IMR-90 (cell line): Measurements from ENCODE around the gene TRMT10A. TPM values are rescaled to one million over a fixed set of nuclear protein-coding genes. Genes with fewer than 3 reads are reported as not detected.

Experiments
- ATAC-seq: fragments of 200-7000 bp; cut with Tn5 transposase; 2 replicates; pipeline ENCODE4 v1.9.1; 2020; ENCODE audit warnings: low read depth, mild to moderate bottlenecking, moderate library complexity
- BruUV-seq: library from RNA; stranded (reverse); fragments of 400-500 nt; replicated peaks from 2 replicates; lab custom pipeline; 2021; lab: Mats Ljungman, UMichigan
- CTCF ChIA-PET: fragments of 300-600 bp; formaldehyde crosslinking; extraction: SDS; loops from one replicate; lab custom pipeline; 2021; ENCODE audit warnings: antibody characterized with exemption; lab: Yijun Ruan, JAX
- POLR2A ChIA-PET: fragments of 300-600 bp; sonication (Branson Sonifier 250); formaldehyde crosslinking; loops from one replicate; lab custom pipeline; 2022; ENCODE audit warnings: antibody characterized with exemption; ENCODE audit not compliant: unreplicated experiment; lab: Charles Lee
- DNase-seq: peaks from one replicate; pipeline ENCODE4 v3.0.0; 2013
- H2AFZ ChIP-seq: replicated peaks from 2 replicates; pipeline ENCODE3; 2013; ENCODE audit warnings: low read length, mild to moderate bottlenecking; ENCODE audit not compliant: poor library complexity
- H2AK5ac ChIP-seq: 2 replicates; pipeline ENCODE4 v1.6.1; 2013; ENCODE audit warnings: low read depth, low read length, inconsistent platforms
- H2AK9ac ChIP-seq: replicated peaks from 2 replicates; pipeline ENCODE3; 2013; ENCODE audit warnings: mild to moderate bottlenecking, low read depth, low read length, moderate library complexity; ENCODE audit not compliant: poor library complexity
- H2BK120ac ChIP-seq: 2 replicates; pipeline ENCODE4 v1.6.1; 2013; ENCODE audit warnings: low read depth, low read length, inconsistent platforms
- H2BK15ac ChIP-seq: 3 replicates; pipeline ENCODE4 v1.6.1; 2013; ENCODE audit warnings: low read depth, low read length, inconsistent platforms
- H2BK20ac ChIP-seq: 2 replicates; pipeline ENCODE4 v1.6.1; 2013; ENCODE audit warnings: low read depth, mild to moderate bottlenecking, inconsistent platforms, low read length, moderate library complexity
- H2BK5ac ChIP-seq: 2 replicates; pipeline ENCODE4 v1.6.1; 2013; ENCODE audit warnings: mild to moderate bottlenecking, low read depth, low read length, inconsistent platforms; ENCODE audit not compliant: poor library complexity, severe bottlenecking
- H3K14ac ChIP-seq: replicated peaks from 2 replicates; pipeline ENCODE4 v1.6.1; 2013; ENCODE audit warnings: low read depth, low read length, inconsistent platforms
- H3K18ac ChIP-seq: 2 replicates; pipeline ENCODE4 v1.6.1; 2013; ENCODE audit warnings: low read depth, low read length, control low read depth
- H3K23ac ChIP-seq: 2 replicates; pipeline ENCODE4 v1.6.1; 2013; ENCODE audit warnings: low read depth, low read length, inconsistent platforms
- H3K27ac ChIP-seq: 2 replicates; pipeline ENCODE4 v1.5.1; 2013; ENCODE audit warnings: mild to moderate bottlenecking, control low read depth, low read length; ENCODE audit not compliant: insufficient read depth
- H3K27me3 ChIP-seq: 2 replicates; pipeline ENCODE4 v1.6.1; 2013; ENCODE audit warnings: low read length; ENCODE audit not compliant: control insufficient read depth, insufficient read depth
- H3K36me3 ChIP-seq: 2 replicates; pipeline ENCODE4 v1.6.1; 2013; ENCODE audit warnings: low read length, mixed read lengths; ENCODE audit not compliant: control insufficient read depth, insufficient read depth
- H3K4ac ChIP-seq: 2 replicates; pipeline ENCODE4 v1.6.1; 2013; ENCODE audit warnings: low read depth, low read length, inconsistent platforms
- H3K4me1 ChIP-seq: 2 replicates; pipeline ENCODE4 v1.6.1; 2013; ENCODE audit warnings: low read length, mixed read lengths; ENCODE audit not compliant: control insufficient read depth, insufficient read depth
- H3K4me2 ChIP-seq: 2 replicates; pipeline ENCODE4 v1.6.1; 2013; ENCODE audit warnings: low read depth, mild to moderate bottlenecking, control low read depth, low read length, moderate library complexity
- H3K4me3 ChIP-seq: 2 replicates; pipeline ENCODE4 v1.5.1; 2013; ENCODE audit warnings: low read depth, mild to moderate bottlenecking, control low read depth, low read length, moderate library complexity; ENCODE audit not compliant: insufficient read depth
- H3K56ac ChIP-seq: 2 replicates; pipeline ENCODE4 v1.6.1; 2013; ENCODE audit warnings: low read length, inconsistent platforms; ENCODE audit not compliant: insufficient read depth; ENCODE audit errors: extremely low read depth
- H3K79me1 ChIP-seq, 2 experiments: 2 replicates each; pipeline ENCODE4 v1.6.1; 2013; ENCODE audit warnings: low read length in 2 of 2, inconsistent platforms in 1 of 2, low read depth in 1 of 2
- H3K9ac ChIP-seq: 2 replicates; pipeline ENCODE4 v1.6.1; 2013; ENCODE audit warnings: low read depth, low read length, control low read depth
- H3K9me1 ChIP-seq: 2 replicates; pipeline ENCODE4 v1.6.1; 2013; ENCODE audit warnings: low read length, inconsistent platforms; ENCODE audit not compliant: insufficient read depth
- H3K9me3 ChIP-seq: 2 replicates; pipeline ENCODE4 v1.6.1; 2013; ENCODE audit warnings: low read length; ENCODE audit not compliant: control insufficient read depth, insufficient read depth
- H4K20me1 ChIP-seq: 2 replicates; pipeline ENCODE4 v1.6.1; 2013; ENCODE audit warnings: low read length, inconsistent platforms; ENCODE audit not compliant: insufficient read depth
- H4K5ac ChIP-seq: 2 replicates; pipeline ENCODE4 v1.6.1; 2013; ENCODE audit warnings: mild to moderate bottlenecking, low read depth, low read length, control low read depth
- H4K8ac ChIP-seq, 2 experiments: 2 replicates each; pipeline ENCODE4 v1.6.1; 2013; ENCODE audit warnings: low read depth in 2 of 2, low read length in 2 of 2, control low read depth in 1 of 2, inconsistent platforms in 1 of 2
- H4K91ac ChIP-seq: 2 replicates; pipeline ENCODE4 v1.6.1; 2013; ENCODE audit warnings: low read depth, low read length, inconsistent platforms; ENCODE audit not compliant: insufficient read depth
- BHLHE40 ChIP-seq: fragments of 150-350 bp; IDR thresholded peaks from 2 replicates; pipeline ENCODE4 v1.6.1; 2016; ENCODE audit warnings: mild to moderate bottlenecking, low read depth, low read length
- CEBPB ChIP-seq: IDR thresholded peaks from 2 replicates; pipeline ENCODE4 v1.6.1; 2012; ENCODE audit warnings: low read depth, low read length, improper control_type of control experiment
- CHD1 ChIP-seq: IDR thresholded peaks from 2 replicates; pipeline ENCODE4 v1.6.1; 2012; ENCODE audit warnings: low read depth, low read length, improper control_type of control experiment
- CTCF ChIP-seq: conservative IDR thresholded peaks from 2 replicates; pipeline ENCODE4 v1.5.1; 2012; ENCODE audit warnings: mild to moderate bottlenecking, low read depth, low read length, improper control_type of control experiment
- MAFK ChIP-seq: IDR thresholded peaks from 2 replicates; pipeline ENCODE4 v1.6.1; 2012; ENCODE audit warnings: low read depth, low read length, improper control_type of control experiment
- MAZ ChIP-seq: IDR thresholded peaks from 2 replicates; pipeline ENCODE4 v1.6.1; 2012; ENCODE audit warnings: low read depth, mild to moderate bottlenecking, low read length, improper control_type of control experiment, moderate library complexity, borderline replicate concordance
- MXI1 ChIP-seq: IDR thresholded peaks from 2 replicates; pipeline ENCODE4 v1.6.1; 2012; ENCODE audit warnings: low read depth, mild to moderate bottlenecking, low read length, moderate library complexity, borderline replicate concordance
- NFE2L2 ChIP-seq: fragments of 150-350 bp; IDR thresholded peaks from 2 replicates; pipeline ENCODE4 v1.6.1; 2016; ENCODE audit warnings: low read depth, mild to moderate bottlenecking, low read length
- POLR2A ChIP-seq: IDR thresholded peaks from 2 replicates; pipeline ENCODE4 v1.6.1; 2012; ENCODE audit warnings: mild to moderate bottlenecking, low read depth, low read length
- RAD21 ChIP-seq: IDR thresholded peaks from 2 replicates; pipeline ENCODE4 v1.6.1; 2012; ENCODE audit warnings: low read length, improper control_type of control experiment
- RCOR1 ChIP-seq: IDR thresholded peaks from 2 replicates; pipeline ENCODE4 v1.6.1; 2012; ENCODE audit warnings: mild to moderate bottlenecking, low read length, improper control_type of control experiment; ENCODE audit not compliant: insufficient replicate concordance
- RFX5 ChIP-seq: IDR thresholded peaks from 2 replicates; pipeline ENCODE4 v1.8.0; 2012; ENCODE audit warnings: low read depth, mild to moderate bottlenecking, low read length, moderate library complexity
- SMC3 ChIP-seq: fragments of 150-350 bp; IDR thresholded peaks from 2 replicates; pipeline ENCODE4 v1.6.1; 2016; ENCODE audit warnings: low read depth, mild to moderate bottlenecking, antibody characterized with exemption, low read length, moderate library complexity
- USF2 ChIP-seq: fragments of 150-350 bp; IDR thresholded peaks from 2 replicates; pipeline ENCODE4 v1.6.1; 2017; ENCODE audit warnings: mild to moderate bottlenecking, antibody characterized with exemption, low read length, low read depth
- WGBS, 2 experiments: methylation state at CpG; one replicate each; pipeline versions ENCODE4 v1.1.5 to v1.1.7; 2013; ENCODE audit warnings: missing lambda C conversion rate in 2 of 2; ENCODE audit not compliant: insufficient read length in 1 of 2; ENCODE audit errors: extremely low coverage in 2 of 2; 5-methylcytosine and 5-hydroxymethylcytosine counted together
- dilution Hi-C: fragments of 300-500 bp; cut with HindIII; formaldehyde crosslinking; loops from one replicate; pipeline ENCODE4 v1.14.3; 2018; ENCODE audit warnings: low sequenced_read_pairs; ENCODE audit not compliant: unreplicated experiment
- in situ Hi-C: fragments of 300-500 bp; cut with MboI; formaldehyde crosslinking; loops from 3 replicates; pipeline ENCODE4 v1.14.3; 2019; ENCODE audit warnings: low sequenced_read_pairs, inconsistent platforms, mixed read lengths
- intact Hi-C: fragments of 100-400 bp; cut with micrococcal nuclease; formaldehyde crosslinking; loops from 2 replicates; pipeline ENCODE4 v1.10.0; 2022
- polyA plus RNA-seq, 3 experiments: library from polyadenylated mRNA; depleted of rRNA; stranded (reverse); fragments of >200 nt; gene quantifications; 2 replicates each; pipeline ENCODE4 v1.2.3, GENCODE V29; 2012; ENCODE audit warnings: low replicate concordance in 1 of 3
- total RNA-seq: library from RNA; depleted of rRNA; stranded (reverse); fragments of >200 nt; gene quantifications from 2 replicates; pipeline ENCODE4 v1.2.3, GENCODE V29; 2012
- TF ChIP-seq, protein P1 (sequence below): fragments of 150-350 bp; IDR thresholded peaks from 2 replicates; pipeline ENCODE4 v1.6.1; 2016; ENCODE audit warnings: low read depth, mild to moderate bottlenecking, low read length, moderate library complexity, borderline replicate concordance

TRMT10A gene
- total and polyA plus RNA-seq, 2 of the 4 experiments (the other 2 are of a cell fraction) = 3.8 to 4.3 TPM

GRCh38 chr4:99507349-99507748 is 56.5 kb downstream of the TRMT10A start:
- H2BK20ac ChIP-seq = no peak overlapping the region
- no peaks in the 10 kb centered on the region for H3K4me1 ChIP-seq
- in situ Hi-C loops (no loop called here), dilution Hi-C loops (no loop called here), intact Hi-C loops (no loop called here)
- H3K79me1 ChIP-seq = no peaks in the 10 kb centered on the region
- no peak overlapping the region for H3K4me3 ChIP-seq
- H3K36me3 ChIP-seq = no peaks in the 10 kb centered on the region
- H3K14ac ChIP-seq = no peak overlapping the region
- H3K56ac ChIP-seq = no peak overlapping the region
- ChIA-PET POLR2A (no interaction called here), CTCF (no interaction called here)
- no CpG with 5 or more reads among the region's 1 CpG for WGBS, 2 experiments
- no peak overlapping the region for H3K4me2 ChIP-seq
- H2BK120ac ChIP-seq = no peak overlapping the region
- H2AK5ac ChIP-seq = no peak overlapping the region
- H3K4ac ChIP-seq = no peak overlapping the region
- no peak overlapping the region for H4K91ac ChIP-seq
- no peak overlapping the region for H4K8ac ChIP-seq
- no peaks in the 10 kb centered on the region for H4K20me1 ChIP-seq
- no peak for ATAC-seq
- H2AK9ac ChIP-seq = no peak overlapping the region
- no peak for DNase-seq
- no peak overlapping the region for H2AFZ ChIP-seq
- no peak overlapping the region for H3K27ac ChIP-seq
- H3K23ac ChIP-seq = no peak overlapping the region
- no TSS peak for BruUV-seq
- no peaks in the 10 kb centered on the region for H3K9me3 ChIP-seq
- H4K5ac ChIP-seq = no peak overlapping the region
- H3K9me1 ChIP-seq = no peaks in the 10 kb centered on the region
- no peak overlapping the region for H3K18ac ChIP-seq
- H2BK15ac ChIP-seq = no peak overlapping the region
- H3K27me3 ChIP-seq = no peaks in the 10 kb centered on the region
- TF ChIP-seq RFX5 (no peak), RCOR1 (no peak), MAFK (no peak), CEBPB (no peak), RAD21 (no peak), MXI1 (no peak), MAZ (no peak), POLR2A (no peak), CHD1 (no peak), NFE2L2 (no peak), SMC3 (no peak), USF2 (no peak), CTCF (no peak), BHLHE40 (no peak)
- TF ChIP-seq, protein P1, sequence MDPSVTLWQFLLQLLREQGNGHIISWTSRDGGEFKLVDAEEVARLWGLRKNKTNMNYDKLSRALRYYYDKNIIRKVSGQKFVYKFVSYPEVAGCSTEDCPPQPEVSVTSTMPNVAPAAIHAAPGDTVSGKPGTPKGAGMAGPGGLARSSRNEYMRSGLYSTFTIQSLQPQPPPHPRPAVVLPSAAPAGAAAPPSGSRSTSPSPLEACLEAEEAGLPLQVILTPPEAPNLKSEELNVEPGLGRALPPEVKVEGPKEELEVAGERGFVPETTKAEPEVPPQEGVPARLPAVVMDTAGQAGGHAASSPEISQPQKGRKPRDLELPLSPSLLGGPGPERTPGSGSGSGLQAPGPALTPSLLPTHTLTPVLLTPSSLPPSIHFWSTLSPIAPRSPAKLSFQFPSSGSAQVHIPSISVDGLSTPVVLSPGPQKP = no peak
- no peak overlapping the region for H2BK5ac ChIP-seq
- H3K9ac ChIP-seq = no peak overlapping the region
